ENCODE data around the gene TIGIT.
A peak's percentile ranks its signal among the peaks of the same experiment; 100 is the strongest.

The TIGIT gene

GRCh38 chr3:114313426-114313825, 19.6 kb downstream of the TIGIT start:
- DNase-seq: no peak

- DNase-seq: peak in 1 of 2 donors; percentile 55
These were observed 20.5 kb downstream of the TIGIT start for GRCh38 chr3:114314282-114314681.

GRCh38 chr3:114318295-114318694, 24.5 kb downstream of the TIGIT start:
- no peak for DNase-seq

GRCh38 chr3:114319453-114319852, 25.6 kb downstream of the TIGIT start:
- no peak for DNase-seq

- DNase-seq: no peak
These were observed 26.4 kb downstream of the TIGIT start for GRCh38 chr3:114320246-114320645.

GRCh38 chr3:114323546-114324254, 29.9 kb downstream of the TIGIT start:
- peak in 1 of 2 donors; percentile 40 for DNase-seq

- no peak for DNase-seq
These were observed 33.8 kb downstream of the TIGIT start for GRCh38 chr3:114327665-114328064.

GRCh38 chr3:114328345-114328744, 34.5 kb downstream of the TIGIT start:
- DNase-seq: no peak

- no peak for DNase-seq
These were observed 36.0 kb downstream of the TIGIT start for GRCh38 chr3:114329823-114330222.

GRCh38 chr3:114331007-114331406, 37.2 kb downstream of the TIGIT start:
- no peak for DNase-seq

GRCh38 chr3:114331710-114332109, 37.9 kb downstream of the TIGIT start:
- DNase-seq: no peak

GRCh38 chr3:114332342-114333179, 38.7 kb downstream of the TIGIT start:
- DNase-seq: peak in 1 of 2 donors; percentile 47

GRCh38 chr3:114333180-114333922, 39.5 kb downstream of the TIGIT start:
- no peak for DNase-seq

- no peak for DNase-seq
These were observed 40.1 kb downstream of the TIGIT start for GRCh38 chr3:114333923-114334240.

- DNase-seq: no peak
These were observed 42.4 kb downstream of the TIGIT start for GRCh38 chr3:114336122-114336697.

- no peak for DNase-seq
These were observed 43.0 kb downstream of the TIGIT start for GRCh38 chr3:114336857-114337256.

- DNase-seq: peak in 1 of 2 donors; percentile 57
These were observed 45.0 kb downstream of the TIGIT start for GRCh38 chr3:114338651-114339357.

GRCh38 chr3:114344492-114344891, 50.7 kb downstream of the TIGIT start:
- DNase-seq: no peak

- DNase-seq: no peak
These were observed 56.4 kb downstream of the TIGIT start for GRCh38 chr3:114350271-114350670.

GRCh38 chr3:114350690-114351089, 56.9 kb downstream of the TIGIT start:
- no peak for DNase-seq

- no peak for DNase-seq
These were observed 57.4 kb downstream of the TIGIT start for GRCh38 chr3:114351123-114351821.

GRCh38 chr3:114351822-114352145, 58.0 kb downstream of the TIGIT start:
- no peak for DNase-seq
